ENCODE data around the gene FMN1. TPM values are rescaled to one million over a fixed set of nuclear protein-coding genes. Genes with fewer than 3 reads are reported as not detected.

The FMN1 gene
- total and polyA plus RNA-seq, 7 donors: 3.0 to 19.9 (median 6.7) TPM

DNA sequence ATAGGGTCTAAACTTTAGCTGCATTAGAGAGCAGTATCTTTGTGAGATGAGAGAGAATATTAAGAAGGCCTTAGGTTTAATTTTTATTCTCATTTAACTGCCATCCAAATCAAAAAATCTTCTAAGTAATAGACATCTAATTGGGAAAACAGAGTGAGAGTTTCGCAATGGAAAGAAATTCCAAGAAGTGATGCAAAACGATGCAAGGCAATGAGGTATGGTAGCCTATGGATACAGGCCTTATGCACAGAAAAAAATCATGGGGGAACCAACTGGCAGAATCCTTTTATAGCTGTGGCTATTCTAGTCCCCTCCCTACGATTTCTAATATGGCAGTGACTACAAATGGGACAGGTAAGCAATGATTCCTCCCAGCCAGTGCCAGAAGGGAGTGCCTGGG, 250.8 kb downstream of the FMN1 start:
- no peak for TF ChIP-seq EP300 (IDR thresholded peaks at IDR 0.05)
- no peak for TF ChIP-seq POLR2A (IDR thresholded peaks at IDR 0.05)
- TF ChIP-seq POLR2AphosphoS5 (IDR thresholded peaks at IDR 0.05): no peak
- no peak for TF ChIP-seq CTCF (IDR thresholded peaks at IDR 0.05)
- no peak for DNase-seq
- H3K4me3 ChIP-seq: no peak overlapping the region
- no peak overlapping the region for H3K27ac ChIP-seq
- no peaks in the 10 kb centered on the region for H3K9me3 ChIP-seq
- 87 to 93% methylated on average over 3 of the region's 3 CpGs for WGBS, 2 donors
- intact Hi-C loops (cut with DNase I): no loop called here
- H3K36me3 ChIP-seq: no peaks in the 10 kb centered on the region
- H3K4me1 ChIP-seq: peaks cover 0 to 16% (median 6%) of the 10 kb centered on the region in 4 donors
- H3K27me3 ChIP-seq: no peaks in the 10 kb centered on the region

GRCh38 chr15:32942401-32942841, 252.1 kb downstream of the FMN1 start:
- Histone ChIP-seq H3K27me3 (no peaks in the 10 kb centered on the region), H3K9me3 (no peaks in the 10 kb centered on the region), H3K36me3 (no peaks in the 10 kb centered on the region), H3K27ac (peak overlapping the region in 2 of 4 donors; percentile 44 to 69), H3K4me3 (no peak overlapping the region), H3K4me1 (peaks cover 0 to 16% (median 6%) of the 10 kb centered on the region in 4 donors)
- 68 to 83% methylated on average over 2 of the region's 2 CpGs for WGBS, 2 donors
- intact Hi-C loops (cut with DNase I): no loop called here
- DNase-seq: no peak
- TF ChIP-seq CTCF (IDR thresholded peaks at IDR 0.05) (no peak), POLR2AphosphoS5 (IDR thresholded peaks at IDR 0.05) (no peak), EP300 (IDR thresholded peaks at IDR 0.05) (no peak), POLR2A (IDR thresholded peaks at IDR 0.05) (no peak)

GRCh38 chr15:32941823-32942222, 252.7 kb downstream of the FMN1 start:
- Histone ChIP-seq H3K4me1 (peaks cover 0 to 16% (median 6%) of the 10 kb centered on the region in 4 donors), H3K9me3 (no peaks in the 10 kb centered on the region), H3K4me3 (no peak overlapping the region), H3K36me3 (no peaks in the 10 kb centered on the region), H3K27me3 (no peaks in the 10 kb centered on the region), H3K27ac (peak overlapping the region in 2 of 4 donors; percentile 44 to 69)
- no peak for TF ChIP-seq EP300 (IDR thresholded peaks at IDR 0.05)
- no peak for TF ChIP-seq CTCF (IDR thresholded peaks at IDR 0.05)
- TF ChIP-seq POLR2AphosphoS5 (IDR thresholded peaks at IDR 0.05): no peak
- no peak for TF ChIP-seq POLR2A (IDR thresholded peaks at IDR 0.05)
- DNase-seq: no peak
- intact Hi-C loops (cut with DNase I): no loop called here
- WGBS, 2 donors: 77 to 84% methylated on average over 6 of the region's 6 CpGs

DNA sequence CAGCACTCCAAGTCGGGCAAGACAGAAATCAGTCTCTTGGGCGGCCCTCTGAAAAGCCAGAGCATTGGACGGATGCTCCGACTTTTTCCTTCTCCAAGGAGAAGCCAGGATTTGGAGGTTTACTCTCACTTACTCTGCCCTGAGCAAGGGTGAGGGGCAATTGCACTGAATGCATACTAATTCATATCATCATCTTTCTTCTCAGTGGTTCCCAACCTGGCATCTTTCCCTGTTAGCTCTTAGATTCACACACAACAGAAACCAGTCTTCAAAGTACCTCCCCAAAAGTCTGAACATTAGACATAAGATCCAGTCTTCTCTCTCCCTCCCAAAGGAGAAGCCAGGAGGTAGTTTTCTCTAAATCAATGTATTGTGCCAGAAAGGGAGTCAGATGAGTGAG, 257.5 kb downstream of the FMN1 start:
- Histone ChIP-seq H3K36me3 (no peaks in the 10 kb centered on the region), H3K9me3 (no peaks in the 10 kb centered on the region), H3K27me3 (no peaks in the 10 kb centered on the region), H3K27ac (no peak overlapping the region), H3K4me1 (peaks cover 0 to 7% (median 3%) of the 10 kb centered on the region in 4 donors), H3K4me3 (no peak overlapping the region)
- no peak for TF ChIP-seq CTCF (IDR thresholded peaks at IDR 0.05)
- no peak for TF ChIP-seq POLR2A (IDR thresholded peaks at IDR 0.05)
- no peak for TF ChIP-seq POLR2AphosphoS5 (IDR thresholded peaks at IDR 0.05)
- no peak for TF ChIP-seq EP300 (IDR thresholded peaks at IDR 0.05)
- intact Hi-C loops (cut with DNase I): no loop called here
- WGBS, 2 donors: 92 to 94% methylated on average over 4 of the region's 4 CpGs
- DNase-seq: no peak

- DNase-seq: no peak
- intact Hi-C loops (cut with DNase I): no loop called here
- 72 to 80% methylated on average over 1 of the region's 1 CpG for WGBS, 2 donors
- Histone ChIP-seq H3K36me3 (no peaks in the 10 kb centered on the region), H3K27me3 (no peaks in the 10 kb centered on the region), H3K9me3 (no peaks in the 10 kb centered on the region), H3K4me1 (peaks cover 0 to 2% (median 0%) of the 10 kb centered on the region in 4 donors), H3K27ac (no peak overlapping the region), H3K4me3 (no peak overlapping the region)
- no peak for TF ChIP-seq EP300 (IDR thresholded peaks at IDR 0.05)
- TF ChIP-seq CTCF (IDR thresholded peaks at IDR 0.05): peak; percentile 24 to 60 (median 38)
- TF ChIP-seq POLR2AphosphoS5 (IDR thresholded peaks at IDR 0.05): no peak
These were observed 258.1 kb downstream of the FMN1 start for GRCh38 chr15:32936283-32936918.
